HepG2 (cell line): Measurements from ENCODE around the gene SGCE. TPM values are rescaled to one million over a fixed set of nuclear protein-coding genes. Genes with fewer than 3 reads are reported as not detected.

ENCODE experiments used
- ATAC-seq: fragments of 200-7000 bp; cut with Tn5 transposase; 3 replicates; pipeline ENCODE4 v1.9.1; 2020; ENCODE audit warnings: mild to moderate bottlenecking, moderate library complexity
- BruUV-seq: library from RNA; stranded (reverse); fragments of 400-500 nt; replicated peaks from 2 replicates; lab custom pipeline; 2021; lab: Mats Ljungman, UMichigan
- CTCF ChIA-PET: fragments of 300-600 bp; formaldehyde crosslinking; extraction: SDS; loops from one replicate; lab custom pipeline; 2021; ENCODE audit warnings: low total read pairs, inconsistent platforms, low intra/inter-chr PET ratio; lab: Yijun Ruan, JAX
- POLR2A ChIA-PET: fragments of 350-600 bp; sonication (Branson Sonifier 250); formaldehyde crosslinking; loops from one replicate; lab custom pipeline; 2020; ENCODE audit warnings: antibody characterized with exemption, inconsistent platforms; lab: Yijun Ruan, JAX
- DNase-seq: peaks from one replicate; pipeline ENCODE4 v3.0.0-alpha.2; 2015; ENCODE audit warnings: low spot score
- FAIRE-seq: peaks from 3 replicates; lab custom pipeline; 2011; peaks lifted over from hg19 to GRCh38; lab: Jason Lieb, UNC
- H2AFZ ChIP-seq: one replicate; pipeline ENCODE4 v1.6.1; 2011; ENCODE audit warnings: low read length, inconsistent platforms
- H3K27ac ChIP-seq: fragments of 300-600 bp; 3 replicates; pipeline ENCODE4 v1.8.0; 2011; ENCODE audit warnings: mixed run types, mild to moderate bottlenecking, mixed read lengths, low read length, inconsistent platforms; ENCODE audit not compliant: insufficient read depth; ENCODE audit errors: extremely low read length
- H3K27me3 ChIP-seq, 2 experiments: fragments of 200-600 bp in 1 of 2; 2 replicates in 1 of 2; 3 replicates in 1 of 2; pipeline versions ENCODE4 v1.6.0 to v1.8.0; 2011; ENCODE audit warnings: low read length in 2 of 2, mild to moderate bottlenecking in 2 of 2, moderate library complexity in 2 of 2, inconsistent platforms in 1 of 2; ENCODE audit not compliant: insufficient read depth in 2 of 2, control insufficient read depth in 1 of 2
- H3K36me3 ChIP-seq, 2 experiments: fragments of 200-600 bp in 1 of 2; replicated peaks in 1 of 2; 2 replicates in 1 of 2; 3 replicates in 1 of 2; pipeline versions ENCODE4 v1.5.1 to v1.8.0; 2011; ENCODE audit warnings: low read length in 2 of 2, inconsistent platforms in 1 of 2; ENCODE audit not compliant: insufficient read depth in 2 of 2, control insufficient read depth in 1 of 2
- H3K4me1 ChIP-seq: 2 replicates; pipeline ENCODE4 v1.5.1; 2012; ENCODE audit warnings: low read length, inconsistent platforms; ENCODE audit not compliant: insufficient read depth
- H3K4me2 ChIP-seq: 2 replicates; pipeline ENCODE4 v1.6.0; 2011; ENCODE audit warnings: low read depth, low read length, inconsistent platforms
- H3K4me3 ChIP-seq, 3 experiments: fragments of 200-600 bp in 1 of 3; sonication (generic), shearing (Covaris generic) in 1 of 3; replicated peaks in 1 of 3; 2 replicates each; pipeline ENCODE4 v1.5.1; 2011 to 2016; ENCODE audit warnings: low read length in 3 of 3, inconsistent platforms in 2 of 3, low read depth in 2 of 3, mild to moderate bottlenecking in 2 of 3, control low read depth in 1 of 3, mixed read lengths in 1 of 3; ENCODE audit not compliant: insufficient read depth in 1 of 3
- H3K79me2 ChIP-seq: one replicate; pipeline ENCODE4 v1.6.1; 2011; ENCODE audit warnings: low read length, inconsistent platforms; ENCODE audit not compliant: insufficient read depth
- H3K9ac ChIP-seq: 2 replicates; pipeline ENCODE4 v1.6.0; 2011; ENCODE audit warnings: mild to moderate bottlenecking, low read depth, low read length, inconsistent platforms; ENCODE audit not compliant: insufficient read depth
- H3K9me3 ChIP-seq: 2 replicates; pipeline ENCODE4 v1.5.1; 2012; ENCODE audit warnings: mild to moderate bottlenecking, low read length
- H4K20me1 ChIP-seq: 2 replicates; pipeline ENCODE4 v1.6.0; 2011; ENCODE audit warnings: inconsistent platforms, mild to moderate bottlenecking, low read length, moderate library complexity; ENCODE audit not compliant: insufficient read depth
- AGO1 ChIP-seq: fragments of 200-400 bp; formaldehyde crosslinking; IDR thresholded peaks from 2 replicates; pipeline ENCODE4 v1.6.1; 2017; ENCODE audit warnings: mild to moderate bottlenecking, low read depth, low read length, moderate library complexity; ENCODE audit not compliant: poor library complexity, severe bottlenecking
- GATAD1 ChIP-seq: IDR thresholded peaks from 2 replicates; pipeline ENCODE4 v1.6.1; 2016; ENCODE audit warnings: missing genetic modification reagents, missing compliant biosample characterization
- U2AF2 ChIP-seq: fragments of 200-400 bp; formaldehyde crosslinking; IDR thresholded peaks from 2 replicates; pipeline ENCODE4 v1.6.1; 2017; ENCODE audit warnings: low read depth, mild to moderate bottlenecking, low read length
- ZNF513 ChIP-seq: sonication (generic); formaldehyde crosslinking; conservative IDR thresholded peaks from 2 replicates; pipeline ENCODE4 v1.5.0; 2020; ENCODE audit warnings: missing genetic modification reagents
- ZNF709 ChIP-seq: sonication (generic); formaldehyde crosslinking; IDR thresholded peaks from 2 replicates; pipeline ENCODE4 v1.5.0; 2020; ENCODE audit warnings: mild to moderate bottlenecking, missing genetic modification reagents
- in situ Hi-C: cut with HindIII; loops from 2 replicates; pipeline ENCODE4 v1.10.0; 2017; ENCODE audit warnings: low pct_unique_long_range_greater_than_20kb; ENCODE audit not compliant: extremely low pct_ligation_motif_present
- intact Hi-C: fragments of 100-400 bp; cut with micrococcal nuclease; formaldehyde crosslinking; loops from one replicate; pipeline ENCODE4 v1.10.0; 2022; ENCODE audit not compliant: unreplicated experiment
- polyA plus RNA-seq, 8 experiments: library from polyadenylated mRNA; depleted of rRNA in 3 of 8; stranded (reverse) in 7 of 8; unstranded in 1 of 8; fragments of >200 nt; fragmentation: Illumina TruSeq in 4 of 8; extraction: Trizol in 4 of 8; gene quantifications; 2 replicates each; pipeline versions ENCODE4 v1.2.1 to v1.2.3, GENCODE V29; 2011 to 2016; ENCODE audit warnings: low read depth in 4 of 8, missing spikeins in 1 of 8, mixed read lengths in 1 of 8; ENCODE audit not compliant: insufficient read depth in 1 of 8
- total RNA-seq, 5 experiments: library from RNA; depleted of rRNA; stranded (reverse); fragments of >200 nt; fragmentation: Illumina TruSeq; extraction: Trizol; gene quantifications; 2 replicates each; pipeline ENCODE4 v1.2.3, GENCODE V29; 2016; ENCODE audit warnings: low read depth in 1 of 5
- TF ChIP-seq, protein P1 (sequence below): sonication (generic); formaldehyde crosslinking; IDR thresholded peaks from 2 replicates; pipeline ENCODE4 v1.4.0; 2020; ENCODE audit warnings: missing genetic modification reagents, borderline replicate concordance
- TF ChIP-seq, protein P2 (sequence below): sonication (generic); formaldehyde crosslinking; IDR thresholded peaks from 2 replicates; pipeline ENCODE4 v1.8.0; 2023; ENCODE audit warnings: mild to moderate bottlenecking, missing genetic modification reagents

SGCE gene
- total and polyA plus RNA-seq, 2 of the 13 experiments (the other 11 are each of a cell fraction or from before 2014, with no cell fraction given), result 52.3 to 71.1 TPM

DNA sequence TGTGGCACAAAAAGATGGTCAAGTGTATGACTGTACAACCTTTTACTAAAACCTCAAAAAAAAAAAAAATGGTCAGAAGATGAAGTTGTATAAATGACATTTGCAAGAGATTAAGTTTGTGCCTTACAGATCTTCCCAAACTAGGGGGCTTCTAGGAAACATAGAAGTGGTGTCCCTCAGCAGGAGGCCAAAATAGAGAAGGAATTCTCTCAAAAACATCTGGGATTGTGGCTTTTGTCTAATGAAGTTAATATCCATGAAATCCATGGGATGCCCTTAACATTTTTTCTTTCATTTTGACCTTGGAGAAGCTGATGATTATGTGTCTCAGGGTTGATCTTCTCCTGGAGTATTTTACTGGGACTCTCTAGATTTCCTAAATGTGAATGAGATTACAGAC lies 84.1 kb downstream of the SGCE start:
- FAIRE-seq, result no peak
- ChIA-PET CTCF (no interaction called here), POLR2A (no interaction called here)

More for the DNA sequence above, 84.1 kb downstream of the SGCE start:
- no peaks in the 10 kb centered on the region for H3K27me3 ChIP-seq
- H4K20me1 ChIP-seq, result no peaks in the 10 kb centered on the region
- no peak overlapping the region for H3K4me2 ChIP-seq
- no peak overlapping the region for H3K27ac ChIP-seq
- no peaks in the 10 kb centered on the region for H3K79me2 ChIP-seq
- intact Hi-C loops, result no loop called here
- no TSS peak for BruUV-seq
- no peak overlapping the region for H2AFZ ChIP-seq
- H3K36me3 ChIP-seq, result no peaks in the 10 kb centered on the region
- TF ChIP-seq, protein P1, sequence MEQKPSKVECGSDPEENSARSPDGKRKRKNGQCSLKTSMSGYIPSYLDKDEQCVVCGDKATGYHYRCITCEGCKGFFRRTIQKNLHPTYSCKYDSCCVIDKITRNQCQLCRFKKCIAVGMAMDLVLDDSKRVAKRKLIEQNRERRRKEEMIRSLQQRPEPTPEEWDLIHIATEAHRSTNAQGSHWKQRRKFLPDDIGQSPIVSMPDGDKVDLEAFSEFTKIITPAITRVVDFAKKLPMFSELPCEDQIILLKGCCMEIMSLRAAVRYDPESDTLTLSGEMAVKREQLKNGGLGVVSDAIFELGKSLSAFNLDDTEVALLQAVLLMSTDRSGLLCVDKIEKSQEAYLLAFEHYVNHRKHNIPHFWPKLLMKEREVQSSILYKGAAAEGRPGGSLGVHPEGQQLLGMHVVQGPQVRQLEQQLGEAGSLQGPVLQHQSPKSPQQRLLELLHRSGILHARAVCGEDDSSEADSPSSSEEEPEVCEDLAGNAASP (CRISPR knock-in tag), result no peak
- TF ChIP-seq ZNF513 (CRISPR knock-in tag) (no peak), ZNF709 (CRISPR knock-in tag) (no peak), AGO1 (no peak), GATAD1 (CRISPR knock-in tag) (no peak), U2AF2 (no peak)
- TF ChIP-seq, protein P2, sequence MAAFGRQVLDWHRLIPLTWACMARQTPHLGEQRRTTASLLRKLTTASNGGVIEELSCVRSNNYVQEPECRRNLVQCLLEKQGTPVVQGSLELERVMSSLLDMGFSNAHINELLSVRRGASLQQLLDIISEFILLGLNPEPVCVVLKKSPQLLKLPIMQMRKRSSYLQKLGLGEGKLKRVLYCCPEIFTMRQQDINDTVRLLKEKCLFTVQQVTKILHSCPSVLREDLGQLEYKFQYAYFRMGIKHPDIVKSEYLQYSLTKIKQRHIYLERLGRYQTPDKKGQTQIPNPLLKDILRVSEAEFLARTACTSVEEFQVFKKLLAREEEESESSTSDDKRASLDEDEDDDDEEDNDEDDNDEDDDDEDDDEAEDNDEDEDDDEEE (CRISPR knock-in tag), result no peak
- in situ Hi-C loops, result no loop called here
- no peak for ATAC-seq
- no peak for DNase-seq
- H3K9me3 ChIP-seq, result peaks cover 14% of the 10 kb centered on the region
- H3K9ac ChIP-seq, result no peak overlapping the region
- H3K4me3 ChIP-seq, result no peak overlapping the region
- H3K4me1 ChIP-seq, result peaks cover 1% of the 10 kb centered on the region; the same call in 1 of the 2 replicates
